NCI-H146 (cell line): ENCODE measurements around the gene SH3RF3.

Experiments
- DNase-seq: peaks from one replicate; lab custom pipeline; 2025; lab: John Stamatoyannopoulos, UW

The SH3RF3 gene

DNA sequence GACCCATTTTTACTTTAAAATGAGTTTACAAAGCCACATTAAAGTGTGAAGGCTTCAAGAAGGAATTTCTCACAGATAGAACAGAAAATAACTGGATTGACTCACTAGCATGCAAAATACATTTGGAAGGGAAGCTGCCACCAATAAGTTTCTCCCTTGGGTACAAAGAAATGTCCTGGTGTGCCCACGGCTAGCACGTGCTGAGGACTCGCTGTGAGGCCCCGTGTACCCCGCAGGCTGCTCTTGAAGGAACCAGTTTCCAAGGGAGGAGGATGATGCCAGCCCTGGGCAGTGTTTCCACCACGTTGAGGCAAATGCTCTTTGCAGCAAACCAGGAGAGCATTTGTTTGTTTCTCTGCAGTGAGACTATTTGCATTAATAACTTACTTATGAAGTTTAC, 207.3 kb downstream of the SH3RF3 start:
- DNase-seq = no peak

DNA sequence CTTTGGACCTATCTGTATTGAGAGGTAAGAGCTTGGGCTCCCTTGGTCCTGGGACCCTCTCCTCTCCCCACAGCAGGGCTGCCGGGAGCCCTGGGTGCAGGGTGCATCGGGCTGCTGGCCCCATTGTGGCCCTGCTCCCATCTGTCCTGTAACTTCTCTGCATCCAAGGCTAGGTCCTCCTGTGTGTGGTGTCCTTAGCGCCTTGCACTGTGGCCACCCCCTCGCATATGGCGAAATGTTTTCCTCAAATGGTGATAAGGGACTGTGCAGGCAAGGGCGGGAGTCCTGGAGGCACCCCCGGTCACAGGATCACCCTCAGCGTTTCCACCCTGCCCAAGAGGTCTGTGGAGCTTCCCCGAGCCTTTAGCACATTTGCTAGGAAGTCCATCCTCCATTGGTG, 208.2 kb downstream of the SH3RF3 start:
- DNase-seq = no peak

DNA sequence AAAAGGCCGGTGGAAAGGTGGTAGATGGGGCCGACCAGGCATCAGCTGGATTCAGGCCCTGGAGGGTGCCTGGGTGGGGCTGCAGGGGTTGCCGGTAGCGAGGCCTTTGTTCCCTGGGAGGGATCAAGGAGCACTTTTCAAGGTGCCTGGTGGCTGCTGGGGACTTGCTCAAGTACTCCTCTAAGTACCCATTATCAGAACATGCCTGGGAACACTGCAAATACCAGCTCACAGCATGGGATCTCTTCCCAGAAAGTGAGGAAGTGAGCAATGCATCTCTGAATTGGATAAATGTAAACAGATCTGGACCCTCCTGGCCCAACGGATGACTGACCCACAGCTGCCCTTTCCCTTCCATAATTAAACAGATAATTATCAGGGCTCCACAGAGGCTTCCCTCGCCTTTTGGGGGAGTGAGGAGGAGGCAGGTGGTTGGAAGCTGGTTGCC, 210.5 kb downstream of the SH3RF3 start:
- no peak for DNase-seq

GRCh38 chr2:109340381-109340780, 211.4 kb downstream of the SH3RF3 start:
- DNase-seq = no peak

- no peak for DNase-seq
Observed at GRCh38 chr2:109341355-109342255, 212.6 kb downstream of the SH3RF3 start.

DNA sequence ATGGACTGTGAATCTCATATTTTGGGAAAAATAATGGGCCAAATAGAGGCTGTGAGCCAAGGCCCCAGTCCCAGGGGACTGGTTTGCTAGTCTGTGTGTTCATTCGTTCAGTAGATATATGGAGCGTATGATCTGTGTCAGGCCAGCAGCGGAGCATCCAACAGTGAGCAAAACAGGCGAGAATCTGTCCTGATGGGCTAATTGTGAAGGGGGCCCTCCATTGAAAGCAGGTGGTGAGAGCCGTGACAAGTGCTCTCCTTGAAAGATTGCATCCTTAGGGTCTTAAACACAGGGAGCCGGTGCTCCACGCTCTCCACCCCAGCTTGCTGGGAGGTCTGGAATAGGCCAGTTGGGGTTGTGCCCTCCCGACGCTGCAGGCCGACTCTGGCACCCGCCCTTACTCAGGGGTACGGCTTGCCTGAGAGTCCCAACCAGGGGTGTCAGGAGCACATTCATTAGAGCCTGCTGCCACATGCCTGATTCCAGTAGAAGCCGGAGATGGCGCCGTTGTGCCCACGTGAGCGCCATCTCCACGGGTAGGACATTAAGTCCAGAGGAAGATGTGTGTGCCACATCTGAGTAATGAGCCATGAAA, 213.3 kb downstream of the SH3RF3 start:
- DNase-seq = no peak

GRCh38 chr2:109342930-109343329, 213.9 kb downstream of the SH3RF3 start:
- DNase-seq = no peak

DNA sequence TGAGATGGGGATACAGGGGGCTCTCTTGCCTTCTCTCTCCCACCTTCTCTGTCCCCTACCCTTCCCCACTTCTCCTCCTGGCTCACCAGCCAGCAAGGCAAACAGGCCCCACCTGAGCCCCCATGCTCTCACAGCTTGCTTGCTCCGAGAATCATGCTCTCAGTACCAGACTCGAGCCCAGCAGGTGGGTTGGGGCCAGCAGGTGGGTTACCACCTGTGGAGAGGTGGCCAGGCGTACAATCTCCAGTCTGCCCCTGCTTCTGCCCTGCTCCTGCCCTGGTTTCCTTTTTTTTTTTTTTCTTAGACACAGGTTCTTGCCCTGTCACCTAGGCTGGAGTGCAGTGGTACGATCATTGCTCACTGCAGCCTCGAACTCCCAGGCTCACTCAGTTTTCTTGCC, 214.5 kb downstream of the SH3RF3 start:
- DNase-seq = no peak

DNA sequence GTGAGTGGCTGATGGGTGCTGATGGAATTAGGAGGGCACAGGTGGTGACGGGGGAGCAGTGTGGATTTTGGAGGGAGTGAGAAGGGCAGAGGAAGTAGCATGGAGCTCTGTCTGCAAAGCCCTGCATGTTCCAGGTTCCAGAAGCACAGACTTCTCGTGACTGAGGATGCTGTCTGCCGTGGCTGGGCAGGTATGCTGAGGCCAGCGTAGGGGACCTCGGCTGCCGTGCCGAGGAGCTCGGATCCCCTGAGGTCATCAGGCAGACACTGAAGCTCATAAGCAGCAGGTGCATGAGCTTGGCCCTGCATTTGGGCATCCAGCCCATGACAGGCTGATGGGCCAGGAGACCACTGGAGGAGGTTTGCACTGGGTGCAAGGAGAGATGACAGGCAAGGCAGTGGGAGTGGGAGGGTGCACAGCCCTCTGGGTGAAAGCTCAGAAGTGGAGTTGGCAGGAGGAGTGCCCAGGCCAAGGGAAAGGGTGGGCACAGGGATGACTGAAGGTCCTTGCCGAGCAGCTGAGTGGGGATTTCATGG, 215.3 kb downstream of the SH3RF3 start:
- no peak for DNase-seq

DNA sequence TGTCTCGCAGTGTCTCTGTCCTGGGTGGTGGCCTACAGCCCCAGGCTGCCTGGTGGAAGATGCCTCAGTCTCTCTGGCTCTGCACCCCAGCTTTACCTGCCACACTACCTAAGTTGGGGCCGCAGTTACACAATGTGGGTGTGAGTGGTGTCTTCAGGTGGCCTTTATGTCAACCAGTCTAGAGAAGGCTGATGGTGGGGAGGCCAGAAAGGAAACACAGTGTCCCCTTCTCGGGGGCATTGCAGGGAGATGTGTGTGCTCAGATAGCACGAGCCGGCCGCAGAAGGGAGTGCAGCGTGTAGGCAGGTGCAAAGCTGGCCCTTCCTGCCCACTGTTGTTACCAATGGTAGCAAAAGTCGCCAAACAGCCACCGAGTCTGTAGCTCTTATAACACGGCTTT, 216.1 kb downstream of the SH3RF3 start:
- DNase-seq = no peak

DNA sequence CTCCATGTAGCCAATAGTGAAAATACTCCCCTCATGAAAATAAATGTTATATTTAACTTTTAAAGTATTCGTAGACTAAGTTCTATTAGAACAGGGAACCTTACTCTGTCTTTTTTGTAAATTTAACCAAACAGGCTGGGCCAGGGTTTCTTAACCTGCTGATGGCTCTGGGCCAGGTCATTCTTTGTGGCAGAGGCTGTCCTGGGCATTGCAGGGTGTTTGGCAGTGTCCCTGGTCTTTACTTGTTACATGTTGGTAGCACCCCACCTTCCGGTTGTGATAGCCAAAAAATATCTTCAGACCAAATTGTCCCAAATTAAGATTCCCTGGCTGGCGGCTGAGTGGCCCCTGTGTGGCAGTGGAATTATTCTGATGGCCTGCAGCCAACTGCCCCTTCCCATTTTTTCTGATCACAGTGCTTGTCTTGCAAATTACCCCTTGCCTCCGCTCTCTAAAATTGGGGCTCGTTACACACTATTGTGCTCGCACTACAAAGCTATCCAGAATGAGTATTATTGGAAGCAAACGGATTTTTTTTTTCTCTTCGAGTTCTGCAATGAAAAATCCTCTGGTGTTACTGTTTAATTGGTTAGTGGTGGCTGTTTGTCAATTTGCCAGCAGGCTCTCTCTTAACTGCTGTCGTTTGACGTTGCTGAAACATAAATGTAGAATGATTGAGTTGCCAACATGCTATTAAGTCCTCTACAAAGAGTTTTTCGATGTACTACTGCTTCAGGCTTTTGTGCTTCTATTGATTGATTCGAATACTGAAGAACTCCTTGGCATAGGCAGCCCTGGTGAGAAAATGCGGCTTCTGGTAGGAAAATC, 216.9 kb downstream of the SH3RF3 start:
- no peak for DNase-seq

DNA sequence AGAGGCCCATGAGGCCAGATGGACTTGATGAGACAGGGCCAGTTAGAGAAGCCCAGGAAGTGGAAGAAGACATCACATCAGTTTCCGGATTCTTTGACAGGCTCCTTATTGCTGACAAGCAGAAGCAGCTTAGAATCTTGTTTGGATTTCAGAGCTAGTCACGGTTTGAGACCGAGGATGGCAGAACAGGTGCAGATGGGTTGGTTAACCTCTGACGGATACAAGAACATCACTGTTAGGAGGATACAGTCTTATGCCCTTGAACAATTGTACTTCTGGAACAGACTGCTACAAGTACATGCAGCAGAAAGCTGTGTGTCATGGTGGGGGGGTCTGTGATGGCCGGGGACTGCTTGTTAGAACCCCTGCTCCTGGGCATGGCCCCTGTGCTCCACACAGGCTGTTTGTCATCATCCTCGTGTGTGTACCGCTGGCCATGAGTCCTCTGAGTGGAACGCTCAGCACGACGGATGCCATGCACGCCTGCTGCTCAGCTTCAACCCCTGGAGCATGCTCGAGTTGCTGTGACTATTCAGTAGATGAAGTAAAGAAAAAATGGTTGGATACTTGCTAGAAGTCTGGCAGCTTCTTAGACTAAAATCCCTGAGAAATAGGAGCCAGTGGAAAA, 217.7 kb downstream of the SH3RF3 start:
- no peak for DNase-seq

DNA sequence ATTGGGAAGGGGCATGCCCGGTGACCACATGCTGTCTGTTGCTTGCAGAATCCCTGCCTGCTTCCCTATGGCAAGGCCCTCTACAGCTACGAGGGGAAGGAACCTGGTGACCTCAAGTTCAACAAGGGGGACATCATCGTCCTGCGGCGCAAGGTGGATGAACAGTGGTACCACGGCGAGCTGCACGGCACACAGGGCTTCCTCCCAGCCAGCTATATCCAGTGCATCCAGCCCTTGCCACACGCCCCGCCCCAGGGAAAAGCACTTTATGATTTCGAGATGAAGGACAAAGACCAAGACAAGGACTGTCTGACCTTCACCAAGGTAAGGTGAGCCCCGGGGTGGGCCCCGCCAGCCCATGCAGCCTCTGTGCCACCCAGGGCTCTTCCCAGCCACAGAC, 218.6 kb downstream of the SH3RF3 start:
- DNase-seq = no peak

GRCh38 chr2:109348190-109348589, 219.2 kb downstream of the SH3RF3 start:
- DNase-seq = no peak

DNA sequence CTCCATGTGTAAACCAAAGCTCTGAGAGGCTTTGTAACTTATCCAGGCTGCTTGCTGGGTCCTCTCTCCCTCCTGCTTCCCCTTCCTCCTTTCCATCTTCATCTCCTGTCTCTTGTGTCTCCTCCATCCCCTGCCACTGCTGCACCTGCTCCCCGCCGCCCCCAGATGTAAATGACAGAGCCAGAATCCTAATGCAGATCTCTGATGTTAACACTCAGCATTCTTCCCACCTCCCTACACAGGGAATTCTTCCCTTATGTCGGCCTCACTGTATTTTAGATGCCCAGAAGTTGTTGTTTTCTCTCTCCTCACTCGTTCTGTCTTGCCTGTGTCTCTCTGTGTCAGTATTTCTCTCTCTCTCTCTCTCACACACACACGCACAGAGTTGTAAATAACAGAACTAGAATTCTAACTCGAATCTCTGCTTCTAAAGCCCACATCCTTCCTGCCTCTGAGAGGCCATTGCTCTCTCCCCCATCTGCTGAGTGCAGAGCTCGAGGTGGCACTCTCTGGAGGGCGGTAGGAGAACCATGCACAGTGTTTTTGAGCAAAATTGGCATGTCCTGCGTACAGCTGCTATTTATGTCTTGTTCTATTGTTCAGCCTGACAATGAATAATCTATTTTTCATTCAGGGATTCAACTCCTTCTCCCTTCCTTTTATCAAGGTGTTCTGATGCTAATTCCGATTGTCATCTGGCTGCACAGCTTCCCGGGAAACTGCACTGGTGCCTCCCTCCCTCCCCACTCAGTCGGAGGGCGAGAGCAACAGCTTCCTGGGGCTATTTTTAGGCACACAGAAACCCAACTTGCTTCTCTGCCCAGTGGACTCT, 219.9 kb downstream of the SH3RF3 start:
- DNase-seq = no peak

DNA sequence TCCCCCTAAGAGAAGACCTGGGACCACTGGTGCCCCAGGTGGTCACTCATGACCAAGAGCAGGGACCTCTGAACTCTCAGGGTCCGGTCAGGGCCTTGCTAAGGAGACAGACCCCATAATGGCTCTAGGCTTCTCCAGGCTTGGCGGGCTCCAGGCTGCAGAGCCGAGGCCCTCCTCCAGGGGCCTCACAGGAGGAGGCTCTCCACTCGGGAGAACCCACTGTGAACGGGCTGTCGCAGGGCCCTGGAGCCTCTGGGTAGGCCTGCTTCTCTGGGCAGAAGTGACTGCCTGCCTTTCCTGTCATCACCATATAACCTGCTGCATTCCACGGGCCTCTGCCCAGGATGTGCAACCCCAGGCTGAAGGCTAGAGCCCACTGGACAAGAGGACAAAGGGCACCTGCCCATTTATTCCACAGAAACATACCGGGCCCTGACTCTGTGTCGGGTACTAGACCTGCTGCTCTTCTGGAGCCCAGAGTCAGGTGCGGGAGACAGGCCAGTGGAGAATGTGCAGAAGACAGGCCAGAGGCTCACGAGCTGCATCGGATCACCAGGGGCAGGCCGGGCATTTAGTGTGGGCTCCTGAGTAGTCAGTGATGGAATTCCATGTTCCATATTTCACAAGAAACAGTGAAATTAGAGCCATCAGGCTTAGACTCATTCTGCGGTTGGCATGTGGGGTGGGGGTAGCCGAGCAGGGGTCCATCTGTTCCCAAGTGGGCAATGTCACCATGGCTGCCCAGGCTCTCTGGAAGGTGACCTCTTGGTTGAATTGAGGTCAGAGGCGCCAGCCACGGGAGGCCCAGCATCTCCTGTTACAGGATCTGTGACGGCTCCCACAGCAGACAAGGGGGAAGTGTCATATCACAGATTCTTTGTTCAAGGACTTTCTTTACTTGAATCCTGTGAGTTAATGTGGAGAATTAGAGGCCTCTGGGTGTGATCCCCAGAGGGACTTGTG, 220.8 kb downstream of the SH3RF3 start:
- no peak for DNase-seq

DNA sequence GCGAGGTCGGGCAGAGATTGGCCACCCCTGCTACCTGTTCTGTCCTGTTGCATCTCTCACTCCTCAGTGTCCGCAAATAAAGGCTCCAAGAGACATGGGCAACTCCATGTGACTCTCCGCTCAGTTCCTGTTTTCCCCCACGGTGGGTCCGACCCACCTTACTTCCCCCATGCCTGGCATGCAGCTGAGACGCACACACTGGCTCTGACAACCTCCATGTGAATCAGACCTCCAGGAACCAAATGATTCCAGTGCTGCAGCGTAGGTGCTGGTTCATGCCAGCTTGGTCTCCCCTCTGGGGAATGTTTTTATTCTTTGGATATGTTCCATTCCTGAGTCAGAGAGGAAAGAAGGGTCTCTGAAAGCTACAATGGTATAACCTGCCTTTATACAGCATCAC, 221.5 kb downstream of the SH3RF3 start:
- no peak for DNase-seq

DNA sequence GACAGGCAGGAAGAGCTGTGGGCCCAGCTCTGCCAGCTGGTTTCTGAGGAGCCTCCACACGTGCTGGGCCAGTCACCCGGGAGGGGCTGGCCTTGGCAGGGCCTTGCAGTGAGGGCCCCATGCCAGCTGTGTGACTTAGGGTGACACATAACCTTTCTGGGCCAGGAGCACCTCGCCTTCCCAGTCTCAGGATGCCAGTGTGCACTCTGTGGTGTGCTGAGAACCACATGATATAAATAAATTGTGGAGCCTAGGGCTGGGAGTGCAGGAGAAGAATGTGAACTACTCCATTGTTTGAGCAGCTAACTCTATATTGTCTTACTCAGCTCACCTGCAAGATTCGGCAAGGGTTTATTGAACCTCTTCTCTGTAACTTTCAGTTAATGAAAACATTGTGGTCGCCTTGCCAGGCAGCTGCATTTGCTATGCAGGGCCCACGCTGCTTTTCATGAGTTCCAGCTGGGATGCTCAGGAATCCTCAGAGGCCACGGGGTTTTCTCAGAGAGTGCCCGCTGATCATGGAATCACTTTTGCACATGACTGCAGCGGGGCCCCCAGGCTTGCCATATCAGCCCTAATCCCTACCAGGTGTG, 222.3 kb downstream of the SH3RF3 start:
- DNase-seq = no peak
